Effector memory CD4-positive, alpha-beta T cell (primary cell): ENCODE data around the gene IGSF21.

Experiments
- DNase-seq, 3 donors: peaks; one replicate each; pipeline ENCODE4 v3.0.0-alpha.2; 2020
- H3K27ac ChIP-seq: 2 replicates; pipeline ENCODE4 v1.7.0; 2013; ENCODE audit warnings: mild to moderate bottlenecking, low read length, moderate library complexity; ENCODE audit not compliant: insufficient read depth, poor library complexity, severe bottlenecking
- H3K27me3 ChIP-seq: replicated peaks from 2 replicates; pipeline ENCODE4 v1.7.0; 2013; ENCODE audit warnings: mild to moderate bottlenecking, low read length; ENCODE audit not compliant: insufficient read depth, control insufficient read depth, poor library complexity, severe bottlenecking
- H3K36me3 ChIP-seq: 2 replicates; pipeline ENCODE4 v1.7.0; 2013; ENCODE audit warnings: mild to moderate bottlenecking, low read length, moderate library complexity; ENCODE audit not compliant: control insufficient read depth, insufficient read depth
- H3K4me1 ChIP-seq: 2 replicates; pipeline ENCODE4 v1.7.0; 2013; ENCODE audit warnings: low read length, mild to moderate bottlenecking; ENCODE audit not compliant: control insufficient read depth, insufficient read depth, poor library complexity, severe bottlenecking
- H3K4me3 ChIP-seq: 2 replicates; pipeline ENCODE4 v1.7.0; 2013; ENCODE audit warnings: low read length, low read depth, mild to moderate bottlenecking; ENCODE audit not compliant: insufficient read depth, poor library complexity, severe bottlenecking
- H3K9me3 ChIP-seq: 2 replicates; pipeline ENCODE4 v1.7.0; 2013; ENCODE audit warnings: mild to moderate bottlenecking, low read length, moderate library complexity; ENCODE audit not compliant: control insufficient read depth
- total RNA-seq, 3 donors: gene quantifications; one replicate each; lab custom pipeline; 2026; lab: John Stamatoyannopoulos, UW

Gene IGSF21
- 0 reads per million in 3 donors for total RNA-seq

- Histone ChIP-seq H3K27ac (no peak within 1 kb of the TSS), H3K27me3 (peaks cover 15% of the 10 kb centered on the region), H3K9me3 (no peaks in the 10 kb centered on the region), H3K4me3 (no peak within 1 kb of the TSS), H3K4me1 (peaks cover 5% of the 10 kb centered on the region), H3K36me3 (no peaks in the 10 kb centered on the region)
- DNase-seq = no peak
Observed at GRCh38 chr1:18107369-18108298, at the start of gene IGSF21. IGSF21 (plus strand) TSS chr1:18107798; CDS start chr1:18108129, 331 bp downstream.

GRCh38 chr1:18058206-18058921 lies 49.2 kb upstream of the IGSF21 start:
- Histone ChIP-seq H3K27ac (no peak overlapping the region), H3K9me3 (no peaks in the 10 kb centered on the region), H3K4me3 (no peak overlapping the region), H3K27me3 (no peaks in the 10 kb centered on the region), H3K36me3 (no peaks in the 10 kb centered on the region), H3K4me1 (no peaks in the 10 kb centered on the region)
- DNase-seq = no peak

GRCh38 chr1:18058981-18059605 lies 48.5 kb upstream of the IGSF21 start:
- Histone ChIP-seq H3K9me3 (no peaks in the 10 kb centered on the region), H3K4me3 (no peak overlapping the region), H3K4me1 (no peaks in the 10 kb centered on the region), H3K27ac (no peak overlapping the region), H3K27me3 (no peaks in the 10 kb centered on the region), H3K36me3 (no peaks in the 10 kb centered on the region)
- DNase-seq = no peak

DNA sequence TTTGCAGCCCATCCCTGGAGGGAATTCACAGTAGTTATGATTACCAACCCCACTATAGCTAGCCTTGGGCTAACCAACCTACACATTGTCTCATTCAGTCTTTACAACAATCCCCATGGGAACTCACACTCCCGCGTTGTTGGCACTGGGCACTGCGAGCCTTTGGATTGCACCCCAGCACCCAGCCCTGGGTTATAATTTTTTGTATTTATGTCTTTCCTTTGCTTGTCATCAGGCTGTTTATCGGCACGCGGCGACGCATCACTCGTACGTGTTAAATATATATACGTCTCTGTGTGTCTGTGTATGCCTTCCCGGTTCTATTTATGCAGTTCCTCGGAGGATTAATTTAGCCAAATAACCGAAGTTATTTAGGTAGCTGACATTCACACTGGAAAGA lies 47.2 kb upstream of the IGSF21 start:
- Histone ChIP-seq H3K4me1 (no peaks in the 10 kb centered on the region), H3K36me3 (no peaks in the 10 kb centered on the region), H3K27me3 (no peaks in the 10 kb centered on the region), H3K4me3 (no peak overlapping the region), H3K27ac (no peak overlapping the region), H3K9me3 (no peaks in the 10 kb centered on the region)
- no peak for DNase-seq

GRCh38 chr1:18062185-18062584 lies 45.4 kb upstream of the IGSF21 start:
- Histone ChIP-seq H3K4me3 (no peak overlapping the region), H3K4me1 (no peaks in the 10 kb centered on the region), H3K27ac (no peak overlapping the region), H3K9me3 (no peaks in the 10 kb centered on the region), H3K36me3 (no peaks in the 10 kb centered on the region), H3K27me3 (no peaks in the 10 kb centered on the region)
- DNase-seq = no peak

- Histone ChIP-seq H3K9me3 (no peaks in the 10 kb centered on the region), H3K27me3 (no peaks in the 10 kb centered on the region), H3K4me1 (peaks cover 2% of the 10 kb centered on the region), H3K27ac (no peak overlapping the region), H3K36me3 (no peaks in the 10 kb centered on the region), H3K4me3 (no peak overlapping the region)
- no peak for DNase-seq
Observed at GRCh38 chr1:18064534-18064933, 43.1 kb upstream of the IGSF21 start.

DNA sequence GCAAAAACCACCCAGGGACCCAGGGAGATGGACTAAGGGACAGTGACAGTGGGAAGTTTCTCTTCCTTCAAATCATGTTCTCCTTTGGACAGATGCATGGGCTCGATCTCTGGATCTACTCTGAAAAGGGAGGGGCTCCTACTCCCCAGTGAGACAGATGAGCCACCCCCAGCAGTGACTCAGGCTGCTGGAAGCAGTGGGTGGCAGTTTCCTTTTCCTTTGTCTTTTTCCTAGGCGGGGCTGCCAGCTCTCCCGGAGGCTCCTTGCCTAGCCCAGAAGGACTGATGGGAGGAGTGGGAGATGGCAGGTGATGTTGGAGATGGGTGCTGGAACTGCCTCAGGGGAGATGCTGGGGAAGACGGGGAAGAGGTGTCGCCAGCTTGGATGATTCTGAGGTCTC lies 41.0 kb upstream of the IGSF21 start:
- H3K4me3 ChIP-seq = no peak overlapping the region
- H3K9me3 ChIP-seq = no peaks in the 10 kb centered on the region
- DNase-seq = no peak
- peaks cover 2% of the 10 kb centered on the region for H3K4me1 ChIP-seq
- no peaks in the 10 kb centered on the region for H3K27me3 ChIP-seq
- H3K27ac ChIP-seq = no peak overlapping the region
- no peaks in the 10 kb centered on the region for H3K36me3 ChIP-seq

- Histone ChIP-seq H3K4me1 (peaks cover 2% of the 10 kb centered on the region), H3K4me3 (no peak overlapping the region), H3K9me3 (no peaks in the 10 kb centered on the region), H3K36me3 (no peaks in the 10 kb centered on the region), H3K27ac (no peak overlapping the region), H3K27me3 (no peaks in the 10 kb centered on the region)
- DNase-seq = no peak
Observed at GRCh38 chr1:18069903-18070302, 37.7 kb upstream of the IGSF21 start.

- Histone ChIP-seq H3K27me3 (no peaks in the 10 kb centered on the region), H3K36me3 (no peaks in the 10 kb centered on the region), H3K4me3 (no peak overlapping the region), H3K9me3 (no peaks in the 10 kb centered on the region), H3K4me1 (peaks cover 2% of the 10 kb centered on the region), H3K27ac (no peak overlapping the region)
- no peak for DNase-seq
Observed at GRCh38 chr1:18072066-18072465, 35.5 kb upstream of the IGSF21 start.
